ENCODE results near the gene WWOX.

The WWOX gene

DNA sequence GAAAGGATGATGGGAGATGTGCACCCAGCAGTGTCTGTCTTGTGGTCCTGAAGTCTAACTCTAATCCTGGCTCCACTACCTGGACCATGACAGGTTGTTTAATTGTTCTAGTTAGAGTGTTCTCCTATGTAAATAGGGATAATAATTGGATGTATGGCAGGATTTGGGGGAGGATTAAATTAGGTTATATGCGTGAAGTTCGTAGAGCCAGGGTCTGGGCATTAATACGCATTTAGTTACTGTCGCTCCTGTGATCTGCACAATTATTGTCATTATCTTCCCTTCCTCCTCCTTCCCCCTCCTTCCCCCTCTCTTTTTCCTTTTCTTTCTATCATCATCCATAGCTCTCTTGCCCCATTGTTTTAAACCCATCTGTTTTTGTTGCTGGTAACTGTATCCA lies 210.3 kb downstream of the WWOX start:
- no peak for DNase-seq

DNA sequence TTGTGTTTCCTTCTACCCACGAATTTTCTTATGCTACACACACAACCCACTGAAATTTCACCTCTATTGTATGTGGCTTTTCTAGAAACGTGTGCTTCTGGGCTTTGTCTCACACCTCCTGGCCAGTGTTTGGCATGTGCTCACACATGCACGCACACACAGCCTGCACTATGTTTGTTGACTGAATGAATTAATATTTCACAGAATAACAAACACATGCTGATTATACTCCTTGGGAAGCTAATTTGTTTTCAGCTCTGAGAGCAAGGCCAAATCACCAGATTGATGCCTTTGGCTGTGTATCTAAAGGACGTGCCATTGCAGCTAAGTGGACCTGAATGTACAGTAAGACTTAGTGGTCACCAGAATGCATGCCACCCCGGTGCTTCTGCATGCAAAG lies 210.7 kb downstream of the WWOX start:
- no peak for DNase-seq

DNA sequence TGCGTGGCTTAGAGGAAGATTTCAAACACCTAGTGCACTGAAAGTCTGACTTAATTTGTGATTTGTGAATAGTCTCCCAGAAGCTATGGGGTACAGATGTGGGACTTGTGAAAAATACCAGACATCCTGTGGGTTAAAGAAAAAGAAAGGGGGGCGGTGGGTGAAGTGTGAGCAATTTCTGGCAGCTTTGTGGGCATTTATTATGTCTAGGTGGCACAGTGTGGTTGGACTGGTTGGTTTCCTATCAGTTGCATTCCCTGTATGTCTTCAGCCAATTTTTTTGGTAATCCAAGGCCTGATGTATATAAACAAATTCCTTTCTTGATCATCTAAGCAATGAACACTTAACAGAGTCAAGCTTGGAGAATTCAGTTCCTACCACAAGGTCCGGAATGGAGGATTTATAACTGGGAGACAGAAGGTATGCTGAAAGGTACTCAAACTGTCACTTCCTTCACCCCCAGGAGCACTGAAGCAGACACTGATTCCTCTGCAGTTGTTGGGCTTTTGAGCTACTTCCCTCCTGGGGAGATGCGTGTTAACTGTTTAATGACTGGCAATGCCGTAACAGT lies 211.6 kb downstream of the WWOX start:
- no peak for DNase-seq

DNA sequence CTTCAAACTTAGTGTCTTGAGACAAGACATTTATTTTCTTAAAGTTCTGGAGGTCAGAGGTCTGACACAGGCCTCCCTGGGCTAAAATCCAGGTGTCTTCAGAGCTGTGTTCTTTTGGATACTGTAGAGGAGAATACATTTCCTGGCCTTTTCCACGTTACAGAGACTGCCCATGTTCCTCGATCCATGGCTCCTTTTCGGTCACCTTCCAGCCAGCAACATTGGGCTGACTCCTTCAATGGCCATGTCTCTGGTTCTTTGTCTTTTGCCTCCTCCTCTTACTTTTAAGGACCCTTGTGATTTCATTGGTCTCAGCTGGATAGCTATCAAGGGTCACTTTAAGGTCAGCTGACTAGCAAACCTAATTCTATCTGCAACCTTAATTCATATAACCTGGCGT lies 212.4 kb downstream of the WWOX start:
- DNase-seq: no peak

DNA sequence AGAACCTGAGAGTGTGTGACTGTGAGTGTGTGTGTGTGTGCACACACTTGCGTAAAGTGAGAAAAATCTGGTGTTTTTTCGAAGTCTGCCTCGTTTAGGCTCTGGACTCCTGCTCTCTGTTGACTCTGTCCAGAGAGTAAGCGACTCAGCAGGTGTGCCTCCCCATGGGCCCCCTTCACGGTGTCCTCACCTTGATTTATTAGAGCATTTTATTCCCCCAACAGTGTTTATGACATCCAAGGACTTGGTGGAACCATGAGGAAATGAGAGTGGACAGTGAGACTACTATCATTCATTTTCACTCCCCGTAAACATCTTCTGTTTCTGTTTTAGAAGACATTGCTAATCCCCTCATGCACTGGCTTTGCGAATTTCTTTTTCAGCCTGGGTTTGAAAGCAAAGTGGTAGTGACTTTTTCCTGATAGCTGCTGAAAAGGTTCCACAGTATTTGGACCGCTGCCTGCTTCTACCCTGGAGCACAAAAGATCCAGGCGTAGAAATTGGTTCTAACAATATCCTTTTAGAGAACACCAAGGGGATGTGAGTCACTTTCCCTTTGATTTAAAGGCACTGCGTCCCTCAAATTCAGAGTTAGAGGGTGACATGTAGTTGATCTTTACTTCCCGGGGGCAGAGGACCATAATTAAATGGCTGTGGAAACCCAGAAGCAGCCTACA lies 218.2 kb downstream of the WWOX start:
- no peak for DNase-seq

DNA sequence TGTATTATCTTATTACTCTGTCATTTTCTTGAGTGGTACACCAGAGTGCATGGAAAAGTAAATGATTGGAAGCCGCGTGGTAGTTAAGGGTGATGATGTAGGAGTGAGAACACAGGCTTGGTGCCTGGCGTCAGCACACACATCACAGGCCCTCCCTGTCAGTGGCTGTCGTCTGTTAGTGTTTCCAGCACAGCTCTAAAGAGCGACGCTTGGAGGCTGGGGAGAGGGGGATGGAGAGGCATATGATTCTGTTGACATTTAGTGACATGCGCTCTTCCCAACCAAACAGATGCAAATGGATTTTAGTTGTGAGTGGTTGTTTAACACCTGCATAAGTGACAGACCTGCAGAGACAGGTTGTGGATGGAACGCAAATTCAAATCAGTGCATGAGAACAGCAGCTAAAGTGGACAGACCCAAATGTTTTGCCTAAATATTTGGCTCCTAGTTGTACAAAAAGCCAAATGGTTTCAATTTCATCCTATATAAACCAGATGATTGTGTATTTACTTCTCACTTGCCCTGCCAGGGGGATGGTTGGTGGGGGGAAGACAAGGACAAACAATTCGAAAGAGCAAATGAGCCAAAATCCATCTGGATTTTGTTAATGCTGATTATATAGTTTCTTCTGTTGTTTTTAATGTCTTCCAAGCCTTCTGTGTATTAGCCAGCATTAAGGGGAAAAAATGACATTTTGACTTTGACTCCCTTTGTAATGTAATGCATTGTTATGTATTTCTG lies 222.3 kb downstream of the WWOX start:
- peak; percentile 6 for DNase-seq

DNA sequence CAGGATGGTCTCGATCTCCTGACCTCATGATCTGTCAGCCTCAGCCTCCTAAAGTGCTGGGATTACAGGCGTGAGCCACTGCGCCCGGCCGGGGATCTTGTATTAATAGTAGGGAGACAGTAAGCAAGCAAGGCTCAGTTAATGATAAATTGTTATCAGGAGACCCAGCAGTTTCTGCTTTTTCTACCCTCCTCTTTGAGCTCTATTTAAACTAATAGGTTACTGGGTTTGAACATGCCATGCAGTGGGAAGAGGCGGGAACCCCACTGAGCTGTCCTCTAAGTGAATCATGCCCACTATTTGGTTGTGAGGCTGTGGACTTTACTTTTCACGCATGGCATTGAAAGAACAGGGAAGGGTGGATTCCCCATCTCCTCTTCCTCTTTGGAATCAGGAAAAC lies 223.9 kb downstream of the WWOX start:
- DNase-seq: no peak

DNA sequence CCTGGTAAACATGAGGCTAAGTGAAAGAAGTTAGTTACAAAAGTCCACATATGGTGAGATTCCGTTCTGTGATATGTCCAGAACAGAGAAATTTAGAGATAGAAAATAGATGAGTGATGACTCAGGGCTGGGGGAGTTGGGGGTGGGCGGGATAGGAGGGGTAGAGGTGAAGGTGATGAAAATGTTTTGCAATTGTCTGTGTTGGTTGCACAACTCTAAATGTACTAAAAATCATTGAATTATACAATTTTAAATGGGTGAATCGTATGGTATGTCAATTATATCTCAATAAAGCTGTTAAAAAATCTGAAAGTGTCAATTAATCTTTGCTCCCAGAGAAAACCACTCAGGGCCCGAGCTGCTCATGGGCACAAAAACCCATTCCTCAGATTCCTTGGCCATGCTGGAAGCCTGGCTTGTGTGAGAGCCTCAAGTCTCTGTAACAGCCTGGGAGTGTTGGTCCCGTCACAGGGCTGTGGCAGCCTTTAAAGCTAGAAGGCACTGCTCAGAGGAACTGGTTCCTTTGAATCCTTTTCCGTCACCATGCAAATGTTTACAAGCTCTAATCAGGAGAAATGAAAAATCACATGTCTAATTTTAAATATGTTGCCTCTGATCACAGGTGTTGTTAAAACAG lies 225.3 kb downstream of the WWOX start:
- no peak for DNase-seq

DNA sequence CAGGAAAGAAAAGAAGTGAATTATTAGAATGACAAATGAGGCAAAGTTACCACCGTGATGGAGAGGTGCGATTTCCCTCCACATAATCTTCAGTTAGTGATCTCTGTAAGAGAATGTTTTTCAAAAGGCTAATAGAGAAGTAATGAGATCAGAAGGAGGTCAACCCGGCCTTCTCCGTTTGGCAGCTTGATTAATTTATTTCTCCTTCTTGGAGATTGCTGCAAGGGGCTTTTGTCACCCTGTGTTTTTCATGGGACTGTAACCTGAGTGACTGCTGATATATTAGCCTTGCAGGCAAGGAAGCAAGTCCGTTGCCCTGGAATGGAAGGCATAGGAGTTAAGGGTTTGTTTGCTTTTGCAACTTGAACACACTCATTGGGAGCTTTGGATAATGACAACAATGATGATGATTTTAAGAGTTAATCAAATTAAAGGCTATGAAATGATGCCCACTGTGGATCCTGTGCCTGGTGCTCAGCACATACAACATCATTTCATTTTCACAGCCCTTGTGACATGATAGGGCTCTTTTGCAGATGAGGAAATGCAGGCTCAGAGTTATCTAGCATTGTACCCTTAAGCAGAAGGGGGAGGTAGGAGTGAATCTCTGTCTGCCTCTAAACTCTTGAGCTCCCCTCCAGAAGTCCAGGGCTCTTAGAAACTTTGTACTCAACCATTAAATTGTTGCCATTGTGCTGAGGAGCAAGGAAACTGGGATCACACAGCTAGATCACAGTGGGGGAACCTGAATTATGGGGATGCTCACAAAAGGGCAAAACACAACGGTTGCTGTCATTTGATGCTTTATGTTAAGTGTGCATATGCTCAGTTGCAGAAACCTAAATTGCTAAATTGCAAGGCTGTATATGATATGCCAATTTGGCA lies 226.3 kb downstream of the WWOX start:
- DNase-seq: no peak

DNA sequence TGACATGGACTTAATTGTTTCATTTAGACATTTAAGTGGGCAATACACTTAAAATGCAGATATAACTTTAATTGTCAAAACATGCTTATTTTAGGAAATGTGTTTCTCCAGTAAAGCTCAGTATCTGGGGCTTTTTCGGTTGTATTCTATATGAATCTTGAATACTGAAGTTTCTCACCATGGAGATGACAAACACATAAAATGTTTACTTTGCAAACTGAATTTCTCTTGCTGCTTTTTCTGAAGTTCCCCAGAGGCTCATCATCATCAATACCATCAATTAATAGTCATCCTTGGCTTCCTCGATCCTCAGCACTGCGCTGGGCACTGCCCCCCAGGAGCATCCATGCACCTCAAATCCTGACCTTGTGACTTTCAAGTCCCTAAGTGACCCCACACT lies 227.3 kb downstream of the WWOX start:
- DNase-seq: no peak

DNA sequence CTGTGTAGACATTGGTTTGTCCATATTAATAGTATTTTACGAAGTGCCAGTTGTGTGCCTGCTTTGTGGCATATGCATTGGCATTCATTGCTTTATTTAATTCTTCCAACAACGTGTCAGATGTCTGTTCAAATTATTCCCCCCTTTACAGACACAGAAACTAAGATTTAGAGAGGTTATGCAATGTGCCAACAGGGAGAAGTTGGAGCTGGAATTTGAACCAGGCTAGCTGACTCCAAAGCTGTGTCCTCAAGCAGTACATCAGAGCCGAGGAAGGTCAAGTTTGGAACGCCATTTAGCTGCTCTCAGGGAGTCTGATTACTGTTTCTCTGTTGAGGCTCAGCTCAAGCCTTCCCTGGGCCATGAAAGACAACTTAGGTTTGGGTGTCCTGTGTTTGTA lies 232.3 kb downstream of the WWOX start:
- DNase-seq: no peak

DNA sequence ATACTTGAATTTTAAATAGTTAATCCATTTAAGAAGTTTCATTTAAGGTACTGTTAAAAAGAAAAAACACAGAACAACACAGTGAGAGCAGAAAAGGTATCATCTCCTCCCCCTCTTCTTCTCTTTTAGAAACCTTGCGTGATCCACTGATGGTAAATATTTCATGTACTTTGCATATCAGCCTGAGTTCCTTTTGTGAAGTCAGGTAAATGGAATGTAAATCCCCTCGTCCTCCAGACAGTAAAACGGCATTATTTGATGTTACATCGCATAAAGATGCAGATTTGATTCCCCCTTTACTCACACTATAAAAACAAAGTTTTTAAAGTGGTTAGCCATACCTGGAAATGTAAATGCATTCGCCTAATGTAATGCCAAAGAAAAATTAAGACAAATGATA lies 234.4 kb downstream of the WWOX start:
- DNase-seq: no peak

DNA sequence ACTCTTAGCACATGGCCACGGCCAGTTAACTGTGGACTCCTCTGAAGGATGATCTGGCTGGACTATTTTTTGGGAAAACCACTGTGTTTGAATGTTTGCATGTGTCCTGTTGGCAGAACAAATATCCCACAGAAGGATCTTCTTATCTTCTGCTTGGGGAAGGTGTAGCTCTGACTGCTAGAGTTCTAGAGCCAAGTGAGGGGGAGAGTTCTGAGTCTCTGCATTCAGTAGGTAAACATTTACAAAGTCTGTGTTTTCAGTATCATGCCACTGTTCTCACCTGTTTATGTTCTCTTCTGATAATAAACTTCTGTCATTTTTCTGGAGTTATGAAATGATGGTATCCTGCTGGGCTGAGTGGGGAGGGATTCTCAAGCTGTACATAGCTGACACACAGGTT lies 241.1 kb downstream of the WWOX start:
- DNase-seq: no peak

DNA sequence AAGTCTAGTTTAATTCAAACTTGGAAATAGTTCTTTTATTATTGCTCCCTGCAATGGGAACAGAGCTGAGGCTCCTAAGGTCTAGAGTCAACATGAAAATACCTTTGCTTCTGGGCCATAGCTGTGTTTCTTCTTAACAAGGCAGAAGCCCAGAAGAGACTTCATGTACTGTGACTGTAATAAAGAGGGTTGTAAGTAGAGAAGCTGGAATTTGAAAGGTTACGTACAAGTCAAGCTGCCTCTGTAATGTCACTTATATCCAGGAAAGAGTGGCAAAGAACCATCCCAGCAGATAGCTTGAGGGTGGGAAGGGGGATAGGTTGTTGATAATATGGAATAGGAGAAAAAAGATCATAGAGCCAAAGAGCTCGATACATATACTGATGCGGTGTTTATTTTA lies 248.6 kb downstream of the WWOX start:
- no peak for DNase-seq

DNA sequence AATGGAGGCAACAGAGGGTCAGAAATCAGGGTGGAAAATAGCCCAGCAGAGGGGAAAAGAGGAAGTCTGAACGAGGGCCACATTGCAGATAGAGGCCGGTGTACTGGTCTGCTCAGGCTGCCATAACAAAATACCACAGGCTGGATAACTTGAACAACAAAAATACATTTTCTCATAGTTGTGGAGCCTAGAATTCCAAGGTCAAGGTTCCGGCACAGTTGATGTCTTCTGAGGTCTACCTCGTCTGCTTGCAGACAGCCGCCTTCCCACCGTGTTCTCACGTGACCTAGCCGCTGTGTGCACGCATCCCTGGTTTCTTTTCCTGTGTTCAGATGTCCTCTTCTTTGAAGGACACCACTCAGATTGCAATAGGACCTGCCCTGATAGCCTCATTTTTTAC lies 249.4 kb downstream of the WWOX start:
- no peak for DNase-seq

DNA sequence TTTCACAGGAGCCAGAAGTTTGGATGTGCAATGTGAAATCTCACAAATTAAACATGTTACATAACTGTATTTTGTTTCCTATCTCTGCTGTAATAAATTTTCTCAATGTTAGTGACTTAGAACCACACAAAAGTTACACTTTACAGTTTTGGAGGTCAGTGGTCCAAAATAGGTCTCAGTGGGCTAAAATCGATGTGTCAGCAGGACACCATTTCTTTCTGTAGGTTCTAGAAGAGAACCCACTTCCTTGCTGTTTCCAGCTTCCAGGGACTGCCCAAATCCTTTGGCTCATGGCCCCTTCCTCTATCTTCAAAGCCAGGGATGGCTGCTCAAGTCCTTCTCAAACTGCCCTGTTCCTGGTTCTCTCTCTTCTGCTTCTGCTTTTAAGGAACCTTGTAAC lies 252.7 kb downstream of the WWOX start:
- no peak for DNase-seq

DNA sequence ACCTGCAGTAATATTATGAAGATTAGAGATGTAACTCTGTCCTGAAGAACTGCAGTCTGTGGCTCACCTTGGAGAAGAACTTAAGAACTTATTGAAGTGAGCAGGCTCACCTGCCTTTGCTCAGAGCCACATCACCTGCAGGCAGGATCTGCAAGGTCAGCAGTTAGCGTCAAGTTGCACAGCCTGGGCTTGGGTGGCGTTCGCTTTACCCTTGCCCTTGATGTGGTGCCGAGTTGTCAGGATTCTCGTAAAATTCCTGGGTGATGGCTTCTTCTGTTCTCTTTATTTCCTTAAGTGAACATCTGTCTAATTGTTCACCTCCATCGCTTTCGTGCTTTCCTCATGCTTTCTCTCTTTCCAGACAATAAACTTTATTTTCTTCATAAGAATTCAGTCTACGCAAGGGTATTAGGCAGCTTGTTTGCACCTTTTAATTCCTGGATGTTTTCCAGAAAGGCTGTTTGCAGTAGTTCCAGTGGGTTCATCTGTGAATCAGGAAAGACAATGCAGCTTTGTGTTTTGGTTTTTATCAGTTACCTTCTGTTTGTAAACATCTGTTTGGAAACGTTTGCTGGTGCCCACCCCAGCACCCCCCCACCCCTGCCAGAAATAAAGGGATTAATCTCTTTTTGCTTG lies 254.3 kb downstream of the WWOX start:
- DNase-seq: no peak

DNA sequence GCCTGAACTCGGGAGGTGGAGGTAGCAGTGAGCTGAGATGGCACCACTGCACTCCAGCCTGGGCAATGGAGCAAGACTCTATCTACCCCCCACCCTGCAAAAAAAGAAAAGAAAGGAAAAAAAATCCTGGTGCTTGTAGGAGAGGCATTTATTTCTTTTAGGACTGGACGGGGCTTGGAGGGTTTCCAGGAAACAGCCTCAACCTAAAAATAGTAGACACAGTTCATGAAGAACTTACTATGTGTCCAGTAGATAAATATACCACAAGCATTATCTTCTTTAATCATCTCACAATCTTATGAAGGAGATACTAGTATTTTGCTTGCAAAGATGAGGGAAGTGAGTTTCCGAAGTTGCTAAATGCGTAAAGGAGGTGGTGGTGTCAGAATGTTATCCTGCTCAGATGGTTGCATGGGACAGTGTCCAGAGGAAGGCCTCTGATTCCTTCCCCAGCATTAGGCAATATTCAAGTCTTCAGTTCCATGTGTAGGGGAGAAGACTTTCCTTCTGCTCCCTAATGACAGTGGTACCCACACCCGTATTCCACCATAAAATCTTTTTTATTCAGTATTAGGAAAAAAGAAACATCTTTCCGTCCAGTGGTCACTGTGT lies 263.2 kb downstream of the WWOX start:
- DNase-seq: no peak

DNA sequence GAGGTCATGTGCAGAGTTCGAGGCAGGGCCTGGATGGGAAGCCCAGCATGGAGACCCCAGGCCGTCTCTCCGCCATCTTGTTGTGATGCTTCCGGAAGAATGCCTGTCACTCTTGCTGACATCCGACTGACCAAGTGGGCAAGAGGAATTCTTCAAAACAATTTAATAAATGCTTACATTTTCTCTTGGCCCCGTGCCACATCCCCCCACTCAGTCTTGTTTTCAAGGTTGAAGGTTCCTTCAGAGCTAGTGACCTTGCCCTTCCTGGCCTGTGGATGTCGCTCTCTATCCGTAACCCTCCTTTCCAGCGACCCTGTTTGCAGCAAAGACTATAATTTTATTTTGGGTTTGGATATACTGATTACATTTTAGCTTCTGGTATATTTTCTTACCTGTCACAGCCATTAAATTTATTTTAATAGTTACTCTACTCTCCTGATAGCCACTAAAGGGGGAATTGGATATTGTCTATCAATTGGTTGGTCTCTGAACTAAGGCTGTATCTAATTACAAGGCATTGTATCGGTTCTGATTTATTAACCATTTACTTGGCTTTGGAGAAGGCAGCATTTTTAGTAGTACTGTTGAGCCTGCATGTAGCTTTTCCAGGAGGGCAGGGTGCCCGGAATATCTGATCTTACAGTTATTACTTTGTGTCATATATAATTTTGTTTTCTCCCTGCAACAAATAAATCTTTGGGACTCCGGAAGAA lies 264.5 kb downstream of the WWOX start:
- no peak for DNase-seq

DNA sequence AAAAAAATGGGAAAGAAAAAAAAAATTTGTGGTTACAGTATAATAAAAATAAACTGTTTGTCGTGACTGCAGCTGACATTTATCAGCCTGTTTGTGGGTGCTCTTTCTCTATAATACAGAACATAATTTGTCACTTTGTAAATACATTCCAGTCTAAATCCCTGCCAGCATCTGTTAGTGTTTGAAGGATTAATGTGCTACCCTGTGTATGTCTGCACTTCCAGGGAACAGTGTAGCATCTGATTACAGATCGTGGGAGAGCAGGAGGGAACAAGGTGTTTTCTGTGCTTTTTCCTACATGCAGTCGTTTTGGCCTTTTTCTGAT lies 265.1 kb downstream of the WWOX start:
- no peak for DNase-seq

DNA sequence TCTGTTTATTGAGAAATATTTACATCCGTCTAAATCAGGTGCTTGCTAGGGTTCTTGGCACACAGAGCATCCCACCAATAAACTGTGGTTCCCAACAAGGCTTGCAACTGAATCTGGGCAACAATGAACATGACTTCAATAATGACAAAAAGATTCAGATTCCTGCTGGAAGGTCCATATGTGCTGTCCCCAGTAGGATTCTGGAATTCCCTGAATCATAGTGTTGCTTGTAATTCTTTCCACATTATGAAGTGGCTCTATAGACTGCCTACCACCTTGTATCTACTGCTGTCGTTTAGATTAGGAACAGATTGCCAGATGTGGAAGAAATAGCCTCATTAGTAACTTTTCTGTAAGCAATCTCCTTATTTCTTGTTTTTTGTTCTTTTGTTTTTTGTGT lies 265.9 kb downstream of the WWOX start:
- no peak for DNase-seq
